Colonic mucosa (tissue), 4 donors: ENCODE data around the gene OLFM1. TPM values are rescaled to one million over a fixed set of nuclear protein-coding genes. Genes with fewer than 3 reads are reported as not detected.

Source experiments
- DNase-seq: peaks from one replicate; pipeline ENCODE4 v3.0.0-alpha.2; 2020
- H3K27ac ChIP-seq: fragments of 200-600 bp; one replicate; pipeline ENCODE4 v1.8.0; 2021
- H3K27me3 ChIP-seq: fragments of 200-600 bp; one replicate; pipeline ENCODE4 v1.8.0; 2021
- H3K36me3 ChIP-seq: fragments of 200-600 bp; one replicate; pipeline ENCODE4 v1.8.0; 2021
- H3K4me1 ChIP-seq: fragments of 200-600 bp; one replicate; pipeline ENCODE4 v1.8.0; 2021; ENCODE audit warnings: mild to moderate bottlenecking
- H3K4me3 ChIP-seq: fragments of 200-600 bp; one replicate; pipeline ENCODE4 v1.8.0; 2021
- H3K9ac ChIP-seq, 2 donors: one replicate each; pipeline ENCODE4 v1.7.0; 2013; ENCODE audit warnings: control low read depth in 2 of 2, low read depth in 2 of 2, low read length in 2 of 2
- H3K9me3 ChIP-seq: fragments of 200-600 bp; one replicate; pipeline ENCODE4 v1.8.0; 2021
- CTCF ChIP-seq: fragments of 200-600 bp; IDR thresholded peaks from one replicate; pipeline ENCODE4 v1.8.0; 2022; ENCODE audit warnings: antibody characterized with exemption, mild to moderate bottlenecking
- intact Hi-C: fragments of 100-400 bp; cut with DNase I; formaldehyde crosslinking; loops from one replicate; pipeline ENCODE4 v1.14.1; 2022
- total RNA-seq, 2 donors: library from RNA; stranded (reverse); fragmentation: NEBNext Ultra II Directional in 1 of 2; extraction: Animal tissue kit (Norgen Biotek cat#: 25700) in 1 of 2; gene quantifications; one replicate each; pipeline ENCODE4 v1.2.1, GENCODE V29; 2021
- donor health status: healthy.
- donor health status: DM: no; HTN: no; CAD: no.
- donor health status: DM: no; HTN: no; CAD: no.

OLFM1 gene
- total RNA-seq, 2 donors from 2014 or later, result 3.8 to 8.9 TPM

GRCh38 chr9:135079676-135080075, 7.8 kb upstream of the OLFM1 start:
- DNase-seq, result no peak
- Histone ChIP-seq H3K9ac (no peak overlapping the region), H3K27ac (no peak overlapping the region), H3K27me3 (peaks cover 6% of the 10 kb centered on the region), H3K4me3 (no peak overlapping the region), H3K36me3 (no peaks in the 10 kb centered on the region), H3K9me3 (no peaks in the 10 kb centered on the region), H3K4me1 (no peaks in the 10 kb centered on the region)
- no peak for TF ChIP-seq CTCF
- intact Hi-C loops, result no loop called here

DNA sequence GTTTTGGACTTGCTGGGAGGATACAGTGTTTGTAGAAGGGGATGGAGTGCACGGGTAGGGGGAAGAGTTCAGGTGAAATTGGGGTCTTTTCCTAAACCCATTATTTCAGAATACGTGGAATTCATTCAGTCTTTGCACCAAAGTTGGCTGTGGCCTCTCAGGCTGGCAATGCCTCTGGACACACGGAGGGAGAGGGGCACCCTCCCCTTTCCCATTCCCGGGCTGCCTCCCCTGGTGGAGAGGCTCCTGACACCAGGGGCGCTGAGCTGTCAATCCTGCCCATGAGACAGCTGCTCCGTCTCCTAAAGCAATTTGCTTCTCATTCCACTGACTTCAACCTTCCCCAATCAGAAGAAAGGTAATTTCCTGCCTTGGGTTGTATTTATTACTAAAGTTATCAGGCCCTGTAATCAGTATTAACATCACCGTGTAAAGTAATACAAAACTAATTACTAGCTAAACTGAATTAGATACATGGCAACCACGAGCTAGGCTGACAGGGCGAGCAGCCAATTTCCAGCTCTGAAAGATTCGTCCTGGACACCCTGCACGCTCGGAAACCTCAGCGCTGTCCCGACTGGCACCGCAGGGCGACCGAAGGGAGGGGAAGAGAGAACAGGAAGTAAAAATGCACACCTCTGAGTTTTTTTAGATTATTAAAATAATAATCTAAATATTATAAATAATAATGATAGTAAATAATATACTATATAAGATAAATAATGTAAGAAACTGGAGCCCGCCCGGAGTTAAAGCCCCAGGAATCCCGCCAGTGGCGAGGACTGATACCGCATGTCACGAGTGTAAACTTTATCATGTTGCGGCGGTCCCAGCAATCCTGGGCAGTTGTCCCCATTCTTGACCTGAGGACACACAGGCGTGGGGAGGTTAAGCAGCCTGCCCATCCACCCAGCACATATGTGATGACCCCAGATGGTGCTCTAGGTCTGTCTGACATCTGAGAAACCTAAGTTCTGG, 6.9 kb upstream of the OLFM1 start:
- Histone ChIP-seq H3K27ac (no peak overlapping the region), H3K9me3 (no peaks in the 10 kb centered on the region), H3K4me3 (no peak overlapping the region), H3K27me3 (peaks cover 5% of the 10 kb centered on the region), H3K4me1 (peaks cover 1% of the 10 kb centered on the region), H3K9ac (no peak overlapping the region), H3K36me3 (no peaks in the 10 kb centered on the region)
- TF ChIP-seq CTCF, result no peak
- DNase-seq, result no peak
- intact Hi-C loops, result no loop called here

DNA sequence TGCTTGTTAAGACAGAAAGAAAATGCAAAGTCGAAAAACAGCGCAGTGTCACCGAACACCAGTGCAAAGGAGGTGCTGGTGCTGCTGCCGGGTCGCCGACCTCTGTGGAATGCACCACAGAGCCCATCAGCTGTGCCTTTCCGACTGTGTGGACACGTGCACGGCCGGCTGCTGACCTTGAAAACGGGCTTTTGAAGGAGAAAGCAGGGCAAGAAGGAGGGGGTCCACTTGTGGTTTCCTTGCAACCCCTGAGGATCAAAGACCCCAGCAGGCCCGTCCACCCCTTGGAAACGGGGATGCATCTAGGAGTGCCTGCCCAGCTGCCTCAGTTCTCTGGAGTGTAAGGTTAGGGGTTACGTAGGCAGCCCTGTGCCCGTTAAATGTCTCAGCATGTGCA, 6.2 kb upstream of the OLFM1 start:
- no peaks in the 10 kb centered on the region for H3K27me3 ChIP-seq
- H3K4me3 ChIP-seq, result no peak overlapping the region
- H3K4me1 ChIP-seq, result peaks cover 5% of the 10 kb centered on the region
- DNase-seq, result no peak
- TF ChIP-seq CTCF, result no peak
- H3K36me3 ChIP-seq, result no peaks in the 10 kb centered on the region
- H3K27ac ChIP-seq, result no peak overlapping the region
- intact Hi-C loops, result no loop called here
- H3K9me3 ChIP-seq, result no peaks in the 10 kb centered on the region
- no peak overlapping the region for H3K9ac ChIP-seq

DNA sequence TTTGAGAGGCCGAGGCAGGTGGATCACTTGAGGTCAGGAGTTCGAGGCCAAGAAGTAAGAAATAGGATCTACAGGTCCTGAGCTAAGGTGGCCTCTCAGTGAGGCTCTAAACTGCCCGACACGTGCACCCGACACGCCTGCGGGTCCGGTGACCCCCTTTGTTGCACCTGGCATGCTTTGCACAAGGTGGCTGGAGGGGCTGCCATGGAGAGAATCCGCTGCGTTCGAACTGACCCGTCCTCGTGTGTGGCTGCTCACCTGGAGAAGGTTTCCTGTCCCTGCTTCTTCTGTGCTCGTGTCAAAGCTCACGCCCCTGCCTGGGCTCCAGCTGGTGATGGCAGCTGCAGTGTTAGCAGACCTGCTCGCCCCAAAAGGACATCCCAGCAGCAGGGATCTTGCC, 5.7 kb upstream of the OLFM1 start:
- no peak for TF ChIP-seq CTCF
- H3K4me3 ChIP-seq, result no peak overlapping the region
- H3K27ac ChIP-seq, result no peak overlapping the region
- intact Hi-C loops, result no loop called here
- H3K36me3 ChIP-seq, result no peaks in the 10 kb centered on the region
- no peaks in the 10 kb centered on the region for H3K9me3 ChIP-seq
- H3K4me1 ChIP-seq, result peaks cover 6% of the 10 kb centered on the region
- no peaks in the 10 kb centered on the region for H3K27me3 ChIP-seq
- DNase-seq, result no peak
- no peak overlapping the region for H3K9ac ChIP-seq

DNA sequence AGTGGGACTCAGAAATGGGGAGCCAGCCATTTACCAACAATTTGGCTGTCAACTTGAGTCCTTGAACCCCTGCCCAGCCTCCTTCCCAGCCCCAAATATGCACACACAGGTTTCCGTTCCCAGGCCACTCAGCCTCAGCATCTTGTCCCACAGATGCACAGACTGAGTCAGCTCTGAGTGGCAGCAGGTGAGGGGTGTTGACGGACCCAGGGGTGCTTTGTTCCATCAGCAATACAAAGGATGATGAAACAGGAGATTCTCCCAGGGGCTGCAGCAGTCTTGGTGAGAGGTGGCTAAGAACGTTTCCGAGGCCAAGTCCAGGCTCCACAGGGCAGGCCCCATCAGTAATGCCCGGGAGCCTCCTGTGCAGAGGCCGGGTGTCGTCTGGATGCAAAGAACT, 4.9 kb upstream of the OLFM1 start:
- H3K36me3 ChIP-seq, result no peaks in the 10 kb centered on the region
- intact Hi-C loops, result no loop called here
- no peak overlapping the region for H3K9ac ChIP-seq
- no peak overlapping the region for H3K27ac ChIP-seq
- peaks cover 4% of the 10 kb centered on the region for H3K27me3 ChIP-seq
- no peak overlapping the region for H3K4me3 ChIP-seq
- no peak for TF ChIP-seq CTCF
- H3K4me1 ChIP-seq, result peaks cover 12% of the 10 kb centered on the region
- DNase-seq, result no peak
- no peaks in the 10 kb centered on the region for H3K9me3 ChIP-seq
